C4-2B (cell line): ENCODE measurements around the gene NCK2.

Source experiments
- CTCF ChIP-seq: fragments of 450-650 bp; conservative IDR thresholded peaks from 2 replicates; pipeline ENCODE4 v1.5.1; 2017; ENCODE audit warnings: mild to moderate bottlenecking
- ZFX ChIP-seq: fragments of 450-650 bp; IDR thresholded peaks from 2 replicates; pipeline ENCODE4 v1.6.1; 2017

- TF ChIP-seq CTCF (no peak), ZFX (no peak)
These were observed 166.0 kb downstream of the NCK2 start for GRCh38 chr2:105910497-105911238.
